Central memory CD4-positive, alpha-beta T cell (primary cell): ENCODE data around the gene INPP5A.
"Not testable (repeated sequence)": the region's sequence is repeated elsewhere in the genome, so short reads cannot be mapped to it uniquely, and the experiment has no call there.

ENCODE experiments used
- DNase-seq: peaks from one replicate; pipeline ENCODE4 v3.0.0; 2022

The INPP5A gene

GRCh38 chr10:132583456-132583855 lies 45.9 kb downstream of the INPP5A start:
- no peak for DNase-seq

- no peak for DNase-seq
Measured at GRCh38 chr10:132584081-132584480, 46.5 kb downstream of the INPP5A start.

GRCh38 chr10:132585732-132586722 lies 48.4 kb downstream of the INPP5A start:
- DNase-seq = no peak

- DNase-seq = no peak
Measured at GRCh38 chr10:132586739-132587138, 49.2 kb downstream of the INPP5A start.

GRCh38 chr10:132587175-132587574 lies 49.6 kb downstream of the INPP5A start:
- DNase-seq = no peak

- no peak for DNase-seq
Measured at GRCh38 chr10:132588301-132589013, 50.9 kb downstream of the INPP5A start.

GRCh38 chr10:132589015-132589414 lies 51.4 kb downstream of the INPP5A start:
- no peak for DNase-seq

GRCh38 chr10:132589681-132590080 lies 52.1 kb downstream of the INPP5A start:
- DNase-seq = no peak

- no peak for DNase-seq
Measured at GRCh38 chr10:132590094-132590751, 52.6 kb downstream of the INPP5A start.

GRCh38 chr10:132590752-132591121 lies 53.1 kb downstream of the INPP5A start:
- DNase-seq = no peak

GRCh38 chr10:132591166-132591971 lies 53.8 kb downstream of the INPP5A start:
- no peak for DNase-seq

GRCh38 chr10:132592790-132593383 lies 55.3 kb downstream of the INPP5A start:
- no peak for DNase-seq

- DNase-seq = no peak
Measured at GRCh38 chr10:132593389-132593788, 55.8 kb downstream of the INPP5A start.

- no peak for DNase-seq
Measured at GRCh38 chr10:132593900-132594876, 56.6 kb downstream of the INPP5A start.

GRCh38 chr10:132595021-132595420 lies 57.4 kb downstream of the INPP5A start:
- DNase-seq = no peak

GRCh38 chr10:132595854-132596253 lies 58.3 kb downstream of the INPP5A start:
- DNase-seq = no peak

GRCh38 chr10:132596742-132597279 lies 59.2 kb downstream of the INPP5A start:
- no peak for DNase-seq

GRCh38 chr10:132597654-132598053 lies 60.1 kb downstream of the INPP5A start:
- DNase-seq = no peak

- DNase-seq = not testable (repeated sequence)
Measured at GRCh38 chr10:132599023-132599618, 61.5 kb downstream of the INPP5A start.

- no peak for DNase-seq
Measured at GRCh38 chr10:132599732-132600131, 62.1 kb downstream of the INPP5A start.
